ENCODE data around the gene RBP7. TPM values are rescaled to one million over a fixed set of nuclear protein-coding genes. Genes with fewer than 3 reads are reported as not detected.

RBP7 gene
- total and polyA plus RNA-seq, 4 donors = 1.2 to 11.8 (median 4.8) TPM

DNA sequence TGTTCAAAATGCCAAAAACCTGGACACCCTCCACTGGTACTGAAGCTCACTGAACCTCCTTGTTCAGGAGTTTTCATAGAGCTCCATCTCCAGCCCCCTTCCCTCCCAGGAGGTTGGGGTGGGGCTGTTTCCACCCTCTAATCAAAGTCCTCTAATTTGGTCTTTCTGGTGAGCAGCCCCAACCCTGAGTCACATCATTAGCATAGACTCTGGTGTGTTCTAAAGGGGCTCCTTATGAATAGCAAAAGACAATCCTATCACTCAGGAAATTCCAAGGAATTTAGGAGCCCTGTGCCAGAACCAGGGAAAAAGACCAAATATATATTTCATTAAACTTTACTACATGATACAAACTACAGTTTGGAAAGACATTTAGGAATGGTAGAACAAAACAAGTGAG, 22.5 kb downstream of the RBP7 start:
- Histone ChIP-seq H3K9ac (ENCODE audit: low read depth in 1 of 2, low read length in 2 of 2) (no peak overlapping the region), H3K9me3 (ENCODE audit: control insufficient read depth in 4 of 4, low read length in 3 of 4) (no peaks in the 10 kb centered on the region), H3K27me3 (ENCODE audit: control insufficient read depth in 4 of 4, insufficient read depth in 4 of 4, low read length in 3 of 4) (no peaks in the 10 kb centered on the region), H3K36me3 (ENCODE audit: control insufficient read depth in 4 of 4, insufficient read depth in 3 of 4, low read depth in 1 of 4, low read length in 3 of 4) (no peaks in the 10 kb centered on the region), H3K4me1 (ENCODE audit: control insufficient read depth in 4 of 4, insufficient read depth in 4 of 4, low read length in 3 of 4) (no peaks in the 10 kb centered on the region), H3K4me3 (ENCODE audit: low read depth in 1 of 3, low read length in 3 of 3) (no peak overlapping the region), H3K27ac (ENCODE audit: low read depth in 1 of 2, low read length in 2 of 2) (no peak overlapping the region)
- no peak for DNase-seq (ENCODE audit: low spot score)
- TF ChIP-seq, protein P1, sequence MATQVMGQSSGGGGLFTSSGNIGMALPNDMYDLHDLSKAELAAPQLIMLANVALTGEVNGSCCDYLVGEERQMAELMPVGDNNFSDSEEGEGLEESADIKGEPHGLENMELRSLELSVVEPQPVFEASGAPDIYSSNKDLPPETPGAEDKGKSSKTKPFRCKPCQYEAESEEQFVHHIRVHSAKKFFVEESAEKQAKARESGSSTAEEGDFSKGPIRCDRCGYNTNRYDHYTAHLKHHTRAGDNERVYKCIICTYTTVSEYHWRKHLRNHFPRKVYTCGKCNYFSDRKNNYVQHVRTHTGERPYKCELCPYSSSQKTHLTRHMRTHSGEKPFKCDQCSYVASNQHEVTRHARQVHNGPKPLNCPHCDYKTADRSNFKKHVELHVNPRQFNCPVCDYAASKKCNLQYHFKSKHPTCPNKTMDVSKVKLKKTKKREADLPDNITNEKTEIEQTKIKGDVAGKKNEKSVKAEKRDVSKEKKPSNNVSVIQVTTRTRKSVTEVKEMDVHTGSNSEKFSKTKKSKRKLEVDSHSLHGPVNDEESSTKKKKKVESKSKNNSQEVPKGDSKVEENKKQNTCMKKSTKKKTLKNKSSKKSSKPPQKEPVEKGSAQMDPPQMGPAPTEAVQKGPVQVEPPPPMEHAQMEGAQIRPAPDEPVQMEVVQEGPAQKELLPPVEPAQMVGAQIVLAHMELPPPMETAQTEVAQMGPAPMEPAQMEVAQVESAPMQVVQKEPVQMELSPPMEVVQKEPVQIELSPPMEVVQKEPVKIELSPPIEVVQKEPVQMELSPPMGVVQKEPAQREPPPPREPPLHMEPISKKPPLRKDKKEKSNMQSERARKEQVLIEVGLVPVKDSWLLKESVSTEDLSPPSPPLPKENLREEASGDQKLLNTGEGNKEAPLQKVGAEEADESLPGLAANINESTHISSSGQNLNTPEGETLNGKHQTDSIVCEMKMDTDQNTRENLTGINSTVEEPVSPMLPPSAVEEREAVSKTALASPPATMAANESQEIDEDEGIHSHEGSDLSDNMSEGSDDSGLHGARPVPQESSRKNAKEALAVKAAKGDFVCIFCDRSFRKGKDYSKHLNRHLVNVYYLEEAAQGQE (IDR thresholded peaks at IDR 0.05) = no peak
- TF ChIP-seq HNF4A (conservative IDR thresholded peaks at IDR 0.05) (no peak), RXRA (IDR thresholded peaks at IDR 0.05) (no peak), HNF4G (IDR thresholded peaks at IDR 0.05) (no peak), YY1 (IDR thresholded peaks at IDR 0.05) (no peak), FOXA1 (IDR thresholded peaks at IDR 0.05) (no peak), TAF1 (conservative IDR thresholded peaks at IDR 0.05) (no peak), SP1 (IDR thresholded peaks at IDR 0.05) (no peak), EGR1 (IDR thresholded peaks at IDR 0.05; ENCODE audit: low read depth in 2 of 2) (no peak)
- TF ChIP-seq, protein P2, sequence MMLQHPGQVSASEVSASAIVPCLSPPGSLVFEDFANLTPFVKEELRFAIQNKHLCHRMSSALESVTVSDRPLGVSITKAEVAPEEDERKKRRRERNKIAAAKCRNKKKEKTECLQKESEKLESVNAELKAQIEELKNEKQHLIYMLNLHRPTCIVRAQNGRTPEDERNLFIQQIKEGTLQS (IDR thresholded peaks at IDR 0.05) = no peak
- TF ChIP-seq, protein P3, sequence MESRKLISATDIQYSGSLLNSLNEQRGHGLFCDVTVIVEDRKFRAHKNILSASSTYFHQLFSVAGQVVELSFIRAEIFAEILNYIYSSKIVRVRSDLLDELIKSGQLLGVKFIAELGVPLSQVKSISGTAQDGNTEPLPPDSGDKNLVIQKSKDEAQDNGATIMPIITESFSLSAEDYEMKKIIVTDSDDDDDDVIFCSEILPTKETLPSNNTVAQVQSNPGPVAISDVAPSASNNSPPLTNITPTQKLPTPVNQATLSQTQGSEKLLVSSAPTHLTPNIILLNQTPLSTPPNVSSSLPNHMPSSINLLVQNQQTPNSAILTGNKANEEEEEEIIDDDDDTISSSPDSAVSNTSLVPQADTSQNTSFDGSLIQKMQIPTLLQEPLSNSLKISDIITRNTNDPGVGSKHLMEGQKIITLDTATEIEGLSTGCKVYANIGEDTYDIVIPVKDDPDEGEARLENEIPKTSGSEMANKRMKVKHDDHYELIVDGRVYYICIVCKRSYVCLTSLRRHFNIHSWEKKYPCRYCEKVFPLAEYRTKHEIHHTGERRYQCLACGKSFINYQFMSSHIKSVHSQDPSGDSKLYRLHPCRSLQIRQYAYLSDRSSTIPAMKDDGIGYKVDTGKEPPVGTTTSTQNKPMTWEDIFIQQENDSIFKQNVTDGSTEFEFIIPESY (IDR thresholded peaks at IDR 0.05) = no peak
- TF ChIP-seq, protein P4, sequence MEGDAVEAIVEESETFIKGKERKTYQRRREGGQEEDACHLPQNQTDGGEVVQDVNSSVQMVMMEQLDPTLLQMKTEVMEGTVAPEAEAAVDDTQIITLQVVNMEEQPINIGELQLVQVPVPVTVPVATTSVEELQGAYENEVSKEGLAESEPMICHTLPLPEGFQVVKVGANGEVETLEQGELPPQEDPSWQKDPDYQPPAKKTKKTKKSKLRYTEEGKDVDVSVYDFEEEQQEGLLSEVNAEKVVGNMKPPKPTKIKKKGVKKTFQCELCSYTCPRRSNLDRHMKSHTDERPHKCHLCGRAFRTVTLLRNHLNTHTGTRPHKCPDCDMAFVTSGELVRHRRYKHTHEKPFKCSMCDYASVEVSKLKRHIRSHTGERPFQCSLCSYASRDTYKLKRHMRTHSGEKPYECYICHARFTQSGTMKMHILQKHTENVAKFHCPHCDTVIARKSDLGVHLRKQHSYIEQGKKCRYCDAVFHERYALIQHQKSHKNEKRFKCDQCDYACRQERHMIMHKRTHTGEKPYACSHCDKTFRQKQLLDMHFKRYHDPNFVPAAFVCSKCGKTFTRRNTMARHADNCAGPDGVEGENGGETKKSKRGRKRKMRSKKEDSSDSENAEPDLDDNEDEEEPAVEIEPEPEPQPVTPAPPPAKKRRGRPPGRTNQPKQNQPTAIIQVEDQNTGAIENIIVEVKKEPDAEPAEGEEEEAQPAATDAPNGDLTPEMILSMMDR (IDR thresholded peaks at IDR 0.05; ENCODE audit: low read depth, low read length, missing input control) = no peak

DNA sequence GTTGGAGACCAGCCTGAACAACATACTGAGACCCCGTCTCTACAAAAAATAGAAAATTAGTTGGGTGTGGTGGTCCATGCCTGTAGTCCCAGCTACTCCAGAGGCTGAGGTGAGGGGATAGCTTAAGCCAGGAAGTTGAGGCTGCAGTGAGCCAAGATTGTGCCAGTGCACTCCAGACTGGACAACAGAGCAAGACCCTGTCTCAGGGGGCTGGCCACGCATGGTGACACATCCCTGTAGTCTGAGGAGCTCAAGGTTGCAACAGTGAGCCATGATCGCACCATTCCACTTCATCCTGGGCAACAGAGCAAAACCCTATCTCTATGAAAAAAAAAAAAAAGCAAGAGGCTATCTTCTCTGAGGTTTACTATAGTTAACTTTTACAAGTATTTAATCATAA, 23.1 kb downstream of the RBP7 start:
- 74% methylated on average over 3 of the region's 3 CpGs for WGBS
- Histone ChIP-seq H3K4me3 (ENCODE audit: low read depth in 1 of 3, low read length in 3 of 3) (no peak overlapping the region), H3K9me3 (ENCODE audit: control insufficient read depth in 4 of 4, low read length in 3 of 4) (no peaks in the 10 kb centered on the region), H3K36me3 (ENCODE audit: control insufficient read depth in 4 of 4, insufficient read depth in 3 of 4, low read depth in 1 of 4, low read length in 3 of 4) (no peaks in the 10 kb centered on the region), H3K27me3 (ENCODE audit: control insufficient read depth in 4 of 4, insufficient read depth in 4 of 4, low read length in 3 of 4) (no peaks in the 10 kb centered on the region), H3K4me1 (ENCODE audit: control insufficient read depth in 4 of 4, insufficient read depth in 4 of 4, low read length in 3 of 4) (no peaks in the 10 kb centered on the region), H3K27ac (ENCODE audit: low read depth in 1 of 2, low read length in 2 of 2) (no peak overlapping the region), H3K9ac (ENCODE audit: low read depth in 1 of 2, low read length in 2 of 2) (no peak overlapping the region)
- DNase-seq (ENCODE audit: low spot score) = no peak
- TF ChIP-seq, protein P2 (IDR thresholded peaks at IDR 0.05) = no peak
- TF ChIP-seq, protein P4 (IDR thresholded peaks at IDR 0.05; ENCODE audit: low read depth, low read length, missing input control) = no peak
- no peak for TF ChIP-seq RAD21 (IDR thresholded peaks at IDR 0.05)
- no peak for TF ChIP-seq FOXA1 (IDR thresholded peaks at IDR 0.05)
- TF ChIP-seq, protein P5, sequence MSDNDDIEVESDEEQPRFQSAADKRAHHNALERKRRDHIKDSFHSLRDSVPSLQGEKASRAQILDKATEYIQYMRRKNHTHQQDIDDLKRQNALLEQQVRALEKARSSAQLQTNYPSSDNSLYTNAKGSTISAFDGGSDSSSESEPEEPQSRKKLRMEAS (IDR thresholded peaks at IDR 0.05) = no peak
- TF ChIP-seq, protein P3 (IDR thresholded peaks at IDR 0.05) = no peak
- no peak for TF ChIP-seq FOXA2 (IDR thresholded peaks at IDR 0.05)
- TF ChIP-seq, protein P1 (IDR thresholded peaks at IDR 0.05) = no peak
- TF ChIP-seq RXRA (IDR thresholded peaks at IDR 0.05) = no peak
- TF ChIP-seq HNF4G (IDR thresholded peaks at IDR 0.05) = no peak

All from liver (tissue), 9 donors.